IPS-18a (cell line): ENCODE measurements around the gene MITF.

Source experiments
- H3K27ac ChIP-seq: one replicate; pipeline ENCODE4 v1.5.1; 2013; ENCODE audit warnings: low read length
- H3K27me3 ChIP-seq: one replicate; pipeline ENCODE4 v1.6.1; 2013; ENCODE audit warnings: mild to moderate bottlenecking, low read length; ENCODE audit not compliant: control insufficient read depth, insufficient read depth
- H3K36me3 ChIP-seq: one replicate; pipeline ENCODE4 v1.6.1; 2013; ENCODE audit warnings: low read depth, low read length; ENCODE audit not compliant: control insufficient read depth
- H3K4me1 ChIP-seq: one replicate; pipeline ENCODE4 v1.6.1; 2013; ENCODE audit warnings: low read depth, low read length; ENCODE audit not compliant: control insufficient read depth
- H3K4me3 ChIP-seq: one replicate; pipeline ENCODE4 v1.5.1; 2013; ENCODE audit warnings: low read length
- H3K9ac ChIP-seq: one replicate; pipeline ENCODE4 v1.6.1; 2013; ENCODE audit warnings: mild to moderate bottlenecking, low read length, moderate library complexity
- H3K9me3 ChIP-seq: one replicate; pipeline ENCODE4 v1.6.1; 2013; ENCODE audit warnings: low read depth, low read length; ENCODE audit not compliant: control insufficient read depth

The MITF gene

GRCh38 chr3:69712269-69712668 lies 27.0 kb upstream of the MITF start:
- H3K27me3 ChIP-seq: no peaks in the 10 kb centered on the region
- no peak overlapping the region for H3K27ac ChIP-seq
- no peak overlapping the region for H3K4me3 ChIP-seq
- H3K36me3 ChIP-seq: no peaks in the 10 kb centered on the region
- H3K9me3 ChIP-seq: no peaks in the 10 kb centered on the region
- no peaks in the 10 kb centered on the region for H3K4me1 ChIP-seq
- no peak overlapping the region for H3K9ac ChIP-seq

- Histone ChIP-seq H3K4me1 (no peaks in the 10 kb centered on the region), H3K4me3 (no peak overlapping the region), H3K9ac (no peak overlapping the region)
Measured at GRCh38 chr3:69712933-69713332, 26.3 kb upstream of the MITF start.

GRCh38 chr3:69715204-69715603 lies 24.1 kb upstream of the MITF start:
- H3K4me1 ChIP-seq: peaks cover 17% of the 10 kb centered on the region
- no peak overlapping the region for H3K4me3 ChIP-seq
- no peak overlapping the region for H3K27ac ChIP-seq
- H3K27me3 ChIP-seq: peaks cover 3% of the 10 kb centered on the region
- no peaks in the 10 kb centered on the region for H3K9me3 ChIP-seq
- H3K36me3 ChIP-seq: no peaks in the 10 kb centered on the region
- H3K9ac ChIP-seq: no peak overlapping the region

More at GRCh38 chr3:69712933-69713332, 26.3 kb upstream of the MITF start:
- no peaks in the 10 kb centered on the region for H3K36me3 ChIP-seq
- no peak overlapping the region for H3K27ac ChIP-seq
- no peaks in the 10 kb centered on the region for H3K27me3 ChIP-seq
- no peaks in the 10 kb centered on the region for H3K9me3 ChIP-seq

- Histone ChIP-seq H3K9me3 (no peaks in the 10 kb centered on the region), H3K4me3 (no peak overlapping the region), H3K27me3 (peaks cover 9% of the 10 kb centered on the region), H3K36me3 (no peaks in the 10 kb centered on the region), H3K27ac (no peak overlapping the region), H3K4me1 (peaks cover 17% of the 10 kb centered on the region), H3K9ac (no peak overlapping the region)
Measured at GRCh38 chr3:69716119-69716518, 23.1 kb upstream of the MITF start.

- H3K36me3 ChIP-seq: no peaks in the 10 kb centered on the region
- H3K9ac ChIP-seq: no peak overlapping the region
- H3K4me3 ChIP-seq: no peak overlapping the region
- H3K9me3 ChIP-seq: no peaks in the 10 kb centered on the region
- peaks cover 17% of the 10 kb centered on the region for H3K4me1 ChIP-seq
- H3K27ac ChIP-seq: no peak overlapping the region
- H3K27me3 ChIP-seq: peaks cover 9% of the 10 kb centered on the region
Measured at GRCh38 chr3:69718866-69719586, 20.2 kb upstream of the MITF start.

- Histone ChIP-seq H3K9ac (no peak overlapping the region), H3K36me3 (no peaks in the 10 kb centered on the region), H3K9me3 (no peaks in the 10 kb centered on the region), H3K4me1 (peaks cover 17% of the 10 kb centered on the region), H3K27ac (no peak overlapping the region), H3K4me3 (no peak overlapping the region), H3K27me3 (peaks cover 9% of the 10 kb centered on the region)
Measured at GRCh38 chr3:69719587-69720122, 19.6 kb upstream of the MITF start.

- Histone ChIP-seq H3K4me1 (peaks cover 19% of the 10 kb centered on the region), H3K36me3 (no peaks in the 10 kb centered on the region), H3K9me3 (no peaks in the 10 kb centered on the region), H3K9ac (no peak overlapping the region), H3K27me3 (peaks cover 9% of the 10 kb centered on the region), H3K27ac (no peak overlapping the region), H3K4me3 (no peak overlapping the region)
Measured at GRCh38 chr3:69720824-69721223, 18.4 kb upstream of the MITF start.

GRCh38 chr3:69723389-69723788 lies 15.9 kb upstream of the MITF start:
- no peak overlapping the region for H3K4me3 ChIP-seq
- no peaks in the 10 kb centered on the region for H3K9me3 ChIP-seq
- H3K9ac ChIP-seq: no peak overlapping the region
- peaks cover 9% of the 10 kb centered on the region for H3K27me3 ChIP-seq
- no peaks in the 10 kb centered on the region for H3K36me3 ChIP-seq
- no peak overlapping the region for H3K27ac ChIP-seq
- H3K4me1 ChIP-seq: peaks cover 19% of the 10 kb centered on the region

GRCh38 chr3:69724722-69725435 lies 14.4 kb upstream of the MITF start:
- no peak overlapping the region for H3K4me3 ChIP-seq
- H3K9me3 ChIP-seq: no peaks in the 10 kb centered on the region
- H3K9ac ChIP-seq: no peak overlapping the region
- no peak overlapping the region for H3K27ac ChIP-seq
- no peaks in the 10 kb centered on the region for H3K36me3 ChIP-seq
- H3K4me1 ChIP-seq: peaks cover 5% of the 10 kb centered on the region
- peaks cover 9% of the 10 kb centered on the region for H3K27me3 ChIP-seq

- H3K27ac ChIP-seq: no peak overlapping the region
- H3K9me3 ChIP-seq: no peaks in the 10 kb centered on the region
- H3K36me3 ChIP-seq: no peaks in the 10 kb centered on the region
- peaks cover 3% of the 10 kb centered on the region for H3K4me1 ChIP-seq
- no peaks in the 10 kb centered on the region for H3K27me3 ChIP-seq
- H3K9ac ChIP-seq: no peak overlapping the region
- no peak overlapping the region for H3K4me3 ChIP-seq
Measured at GRCh38 chr3:69725994-69726571, 13.2 kb upstream of the MITF start.

GRCh38 chr3:69729147-69729919 lies 9.9 kb upstream of the MITF start:
- H3K27me3 ChIP-seq: no peaks in the 10 kb centered on the region
- H3K4me3 ChIP-seq: no peak overlapping the region
- H3K4me1 ChIP-seq: peaks cover 3% of the 10 kb centered on the region
- H3K9me3 ChIP-seq: no peaks in the 10 kb centered on the region
- no peak overlapping the region for H3K9ac ChIP-seq
- H3K27ac ChIP-seq: no peak overlapping the region
- H3K36me3 ChIP-seq: no peaks in the 10 kb centered on the region
